Activated CD4-positive, alpha-beta T cell treated with anti-CD3 and anti-CD28 coated beads for 24 hours (primary cell): ENCODE measurements around the gene RAPGEF3.

Source experiments
- DNase-seq, 2 donors: peaks; one replicate each; pipeline ENCODE4 v3.0.0-alpha.2; 2020; ENCODE audit warnings: low read depth in 2 of 2

RAPGEF3 gene

DNA sequence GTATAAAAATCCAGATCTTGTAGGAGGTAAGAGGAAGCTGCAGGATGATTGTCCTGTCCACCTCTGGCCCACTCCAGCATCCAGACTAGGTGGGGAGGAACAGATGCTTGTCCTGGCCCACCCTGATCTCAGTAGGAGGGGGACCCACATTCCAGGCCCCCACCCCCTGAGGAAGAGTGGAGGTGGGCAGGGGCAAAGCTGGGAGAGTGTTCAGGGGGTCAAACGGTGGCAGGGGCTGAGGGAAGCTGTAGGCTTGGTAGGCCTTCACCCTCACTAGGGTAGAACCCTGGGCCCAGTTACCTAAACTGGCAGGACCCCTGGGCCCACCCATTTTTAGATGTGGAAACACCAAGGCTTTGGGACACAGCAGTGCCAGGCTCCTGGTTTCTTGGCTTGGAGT, 18.5 kb upstream of the RAPGEF3 start:
- no peak for DNase-seq

DNA sequence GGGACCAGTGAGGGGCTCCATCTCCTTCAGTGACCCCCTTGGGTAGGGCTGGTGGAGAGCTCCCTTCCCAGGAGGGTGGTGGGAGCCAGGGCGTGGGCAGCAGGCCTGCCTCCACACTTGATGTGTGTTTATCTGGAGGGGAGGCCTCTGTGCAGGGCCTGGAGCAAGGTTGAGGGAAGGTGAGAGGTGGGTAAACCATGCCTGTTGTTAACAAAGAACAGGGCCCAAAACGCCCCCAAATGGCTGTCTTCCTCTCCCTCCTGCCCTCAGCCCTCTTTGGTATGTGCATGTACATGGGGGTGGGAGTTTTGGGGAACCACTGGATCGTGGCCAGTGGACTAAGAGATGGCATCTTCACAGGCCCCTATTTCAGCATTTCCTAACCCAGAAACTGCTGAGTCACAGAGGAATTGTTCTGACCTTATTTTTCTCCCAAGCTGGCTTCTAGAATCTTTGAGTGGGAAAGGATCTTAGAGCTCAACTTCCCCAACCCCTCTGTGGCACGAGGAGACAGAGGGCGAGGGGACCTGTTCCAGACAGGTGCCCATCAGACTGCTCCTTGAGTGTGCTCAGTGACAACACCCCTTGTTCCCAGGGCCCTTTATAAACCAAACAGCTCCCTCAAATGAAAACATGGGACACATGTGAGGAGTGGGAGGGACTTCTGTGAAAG, 17.9 kb upstream of the RAPGEF3 start:
- DNase-seq: no peak

DNA sequence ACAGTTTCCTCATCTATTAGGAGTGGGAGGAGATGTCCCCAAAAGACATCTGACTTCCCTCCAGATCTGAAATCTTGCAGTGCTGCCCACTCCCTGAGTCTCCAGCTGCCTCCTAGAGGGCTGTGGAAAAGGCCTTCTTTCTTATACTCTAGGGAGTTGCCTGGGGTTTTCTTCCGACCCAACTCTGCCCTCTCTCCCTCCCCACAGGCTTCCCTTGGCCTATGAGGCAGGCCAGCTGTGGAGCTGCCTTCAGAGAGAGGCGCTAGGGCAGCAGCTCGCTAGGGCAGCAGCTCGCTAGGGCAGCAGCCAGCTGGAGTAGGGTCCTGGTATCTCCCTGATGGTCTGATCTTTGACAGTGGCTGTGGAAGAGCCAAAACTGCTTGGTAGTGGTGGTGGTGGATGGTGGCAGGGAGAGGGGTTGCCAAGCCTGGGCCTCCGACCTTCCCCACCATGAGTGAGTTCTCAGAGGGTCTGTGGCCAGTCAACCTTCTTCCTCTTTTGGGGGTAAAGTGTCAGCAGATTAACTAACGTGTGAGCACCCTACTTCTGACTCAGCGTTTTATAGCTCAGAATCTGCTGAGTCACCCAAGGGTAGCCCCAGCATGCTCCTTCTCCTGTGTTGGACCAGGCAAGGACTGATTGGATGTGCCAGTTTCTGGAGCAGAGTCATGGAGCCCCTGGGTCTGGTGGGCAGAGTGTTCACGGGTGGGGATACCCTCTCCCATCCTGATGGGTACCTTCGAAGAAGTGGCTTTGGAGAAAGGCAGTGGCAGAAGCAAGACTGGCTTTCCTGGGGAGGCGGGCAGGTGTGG, 16.6 kb upstream of the RAPGEF3 start:
- DNase-seq: no peak

DNA sequence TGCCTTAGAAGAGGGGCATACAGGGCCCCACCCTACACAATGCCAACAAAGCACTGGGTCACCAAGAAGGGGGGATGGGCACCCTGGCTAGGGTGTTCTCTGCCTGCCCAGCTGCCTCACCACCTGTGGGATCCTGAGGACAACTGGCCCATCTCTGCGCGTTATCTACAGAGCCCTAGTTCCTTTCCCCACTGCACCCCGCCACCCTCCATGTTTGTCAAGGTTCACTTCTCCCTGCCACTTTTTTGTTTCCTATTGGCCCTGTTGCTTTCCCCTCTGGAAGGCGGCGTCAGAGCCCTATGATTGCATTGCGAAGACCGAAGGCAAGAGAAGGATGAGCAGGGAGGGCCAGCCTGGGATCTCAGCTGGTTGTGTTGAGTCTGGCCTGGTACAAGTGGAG, 16.0 kb upstream of the RAPGEF3 start:
- DNase-seq: no peak

DNA sequence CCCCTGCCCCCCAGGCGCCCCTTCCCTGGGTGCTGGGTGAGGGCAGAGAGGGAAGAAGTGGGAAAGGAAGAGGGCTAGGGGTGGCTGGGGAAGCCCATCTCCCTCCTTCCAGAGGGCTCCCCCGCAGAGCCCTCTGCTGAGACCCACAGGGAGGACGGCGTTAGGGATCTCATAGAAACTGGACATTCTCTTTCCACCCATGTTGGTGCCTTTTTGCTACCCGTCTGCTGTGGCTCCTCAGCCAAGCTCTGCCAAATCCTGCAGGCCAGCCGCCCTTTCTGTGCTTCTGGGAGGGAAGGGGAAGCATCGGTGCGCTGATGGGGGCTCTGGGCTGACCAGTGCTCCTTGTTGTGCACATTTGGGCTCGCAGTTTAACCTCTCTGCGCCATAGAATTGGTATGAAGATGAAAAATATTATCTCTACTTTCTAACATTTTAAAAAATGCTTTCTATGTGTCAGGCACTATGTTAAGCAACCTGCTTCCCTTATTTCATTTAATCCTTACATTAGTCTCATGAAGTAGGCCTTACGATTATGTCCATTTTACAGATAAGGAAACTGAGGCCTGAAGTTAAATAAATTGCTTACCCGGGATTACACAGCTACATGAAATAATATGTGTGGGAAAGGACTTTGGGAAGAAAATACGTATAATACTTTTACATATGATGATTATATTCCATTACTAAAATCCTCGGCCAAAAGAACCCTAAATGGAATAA, 15.3 kb upstream of the RAPGEF3 start:
- no peak for DNase-seq

DNA sequence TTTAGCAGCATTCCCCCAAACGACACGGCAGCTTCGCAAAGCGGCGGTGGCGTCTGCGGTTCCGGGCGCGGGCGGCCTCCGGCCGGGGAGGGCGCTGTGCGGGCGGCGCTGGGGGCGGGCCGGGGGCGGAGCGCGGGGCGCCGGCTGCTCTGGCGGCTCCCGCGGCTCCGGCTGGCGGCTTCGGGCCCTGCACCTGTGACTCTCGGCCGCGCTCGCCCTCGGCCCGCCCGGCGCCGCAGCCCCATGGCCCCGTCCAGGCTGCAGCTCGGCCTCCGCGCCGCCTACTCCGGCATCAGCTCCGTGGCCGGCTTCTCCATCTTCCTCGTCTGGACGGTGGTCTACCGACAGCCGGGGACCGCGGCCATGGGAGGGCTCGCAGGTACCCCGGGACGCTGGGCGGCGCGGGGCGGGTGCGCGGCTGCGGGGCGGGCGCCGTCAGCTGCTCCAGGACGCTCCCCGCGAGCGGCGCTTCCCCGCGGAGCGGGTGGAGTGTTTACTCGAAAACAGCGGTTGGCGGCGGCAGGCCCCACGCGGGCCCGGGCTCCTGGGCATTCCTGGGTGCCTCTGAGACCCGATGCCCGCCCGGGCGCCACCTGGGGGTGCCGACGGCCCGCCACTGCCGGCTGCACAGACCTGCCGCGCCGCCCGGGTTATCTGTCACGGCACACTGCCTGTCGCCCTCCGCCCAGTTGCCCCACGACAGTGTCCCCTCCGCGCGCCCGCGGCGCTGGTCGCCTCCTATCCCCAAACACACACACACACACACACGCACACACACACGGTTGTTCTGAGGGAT, 14.6 kb upstream of the RAPGEF3 start, which contains the start of gene SLC48A1:
Gene SLC48A1 (plus strand): TSS at position 177 of the 796 bp plus-strand sequence. CDS start 67 bp downstream, at position 244.
- DNase-seq: peak; percentile 45 to 53

DNA sequence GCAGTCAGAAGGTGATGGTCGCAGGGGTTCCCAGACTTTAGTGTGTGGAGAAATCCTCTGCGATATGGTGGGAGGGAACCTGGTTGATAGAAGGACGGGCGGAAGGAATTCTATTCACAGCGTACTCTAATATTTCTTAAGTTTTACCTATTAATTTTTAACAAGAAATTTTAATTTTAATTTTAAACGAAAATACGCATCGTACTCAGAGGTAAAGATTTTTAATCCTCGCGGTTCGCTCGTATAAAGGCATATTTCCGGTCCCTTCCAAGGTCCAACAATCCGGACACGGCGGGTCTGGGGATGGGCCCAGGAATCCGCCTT, 14.0 kb upstream of the RAPGEF3 start:
- no peak for DNase-seq

DNA sequence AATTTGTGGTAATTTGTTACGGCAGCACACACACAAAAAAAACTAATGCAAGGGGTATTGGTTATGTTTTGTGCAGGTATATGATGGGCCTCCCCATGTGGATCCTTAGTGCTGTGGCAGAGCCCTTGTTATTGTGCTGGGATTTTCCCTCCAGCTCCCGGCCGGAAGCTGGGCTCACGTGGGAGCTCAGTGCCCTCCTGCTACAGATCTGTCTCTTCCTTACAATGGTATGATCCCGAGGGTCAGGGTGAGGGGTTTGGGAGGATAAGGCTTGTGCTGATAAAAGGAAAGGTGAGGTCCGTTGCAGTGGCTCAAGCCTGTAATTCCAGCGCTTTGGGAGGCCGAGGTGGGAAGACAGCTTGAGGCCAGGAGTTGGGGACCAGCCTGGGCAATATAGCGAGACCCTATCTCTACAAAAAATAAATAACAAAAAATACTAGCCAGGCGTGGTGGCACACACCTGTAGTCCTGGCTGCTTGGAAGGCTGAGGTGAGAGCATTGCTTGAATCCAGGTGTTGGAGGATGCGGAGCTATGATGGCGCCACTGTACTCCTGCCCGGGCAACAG, 13.5 kb upstream of the RAPGEF3 start:
- DNase-seq: no peak

DNA sequence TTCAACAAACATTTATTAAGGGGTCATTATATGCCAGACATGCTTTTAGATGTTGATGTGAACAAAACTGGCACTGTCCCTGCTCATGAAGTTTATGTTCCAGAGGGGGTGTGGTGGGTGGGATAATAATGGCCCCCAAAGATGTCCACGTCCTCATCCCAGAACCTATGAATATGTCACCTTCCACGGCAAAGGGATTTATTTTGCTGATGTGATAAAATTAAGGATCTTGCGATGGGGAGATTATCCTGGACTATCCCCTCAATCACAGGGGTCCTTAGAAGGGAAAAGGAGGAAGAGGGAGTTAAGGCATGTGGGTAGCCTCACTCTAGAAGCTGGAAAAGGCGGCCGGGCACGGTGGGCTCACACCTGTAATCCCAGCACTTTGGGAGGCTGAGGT, 12.6 kb upstream of the RAPGEF3 start:
- no peak for DNase-seq

DNA sequence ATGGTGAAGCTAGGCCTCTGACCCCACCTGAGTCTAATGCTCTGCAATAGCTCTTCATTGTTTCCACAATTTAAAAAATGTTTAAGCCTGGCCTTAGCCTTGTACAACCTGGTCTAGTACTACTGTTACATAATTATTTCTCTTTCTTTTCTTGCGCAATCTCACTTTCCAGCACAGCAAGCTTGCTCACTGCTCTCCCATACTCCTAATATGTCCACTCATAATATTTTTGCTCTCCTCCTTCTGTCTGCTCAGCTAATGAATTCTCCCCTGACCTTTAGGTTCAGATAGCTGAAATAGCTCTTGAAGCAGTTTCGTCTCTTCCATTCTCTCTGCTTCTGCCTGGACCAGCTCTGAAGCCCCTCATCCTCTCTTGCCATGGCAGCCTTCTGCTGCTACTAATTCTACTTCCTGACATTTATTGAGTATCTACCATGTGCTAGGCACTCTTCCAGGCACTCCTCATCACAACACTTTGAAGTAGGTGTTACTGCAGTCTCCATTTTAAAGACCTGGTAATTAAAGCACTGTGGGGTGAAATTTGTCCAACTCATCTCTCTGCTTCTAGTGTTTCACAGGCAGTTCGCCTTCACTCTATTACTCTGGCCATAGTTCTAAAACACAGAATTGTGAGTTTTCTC, 11.5 kb upstream of the RAPGEF3 start:
- DNase-seq: no peak

DNA sequence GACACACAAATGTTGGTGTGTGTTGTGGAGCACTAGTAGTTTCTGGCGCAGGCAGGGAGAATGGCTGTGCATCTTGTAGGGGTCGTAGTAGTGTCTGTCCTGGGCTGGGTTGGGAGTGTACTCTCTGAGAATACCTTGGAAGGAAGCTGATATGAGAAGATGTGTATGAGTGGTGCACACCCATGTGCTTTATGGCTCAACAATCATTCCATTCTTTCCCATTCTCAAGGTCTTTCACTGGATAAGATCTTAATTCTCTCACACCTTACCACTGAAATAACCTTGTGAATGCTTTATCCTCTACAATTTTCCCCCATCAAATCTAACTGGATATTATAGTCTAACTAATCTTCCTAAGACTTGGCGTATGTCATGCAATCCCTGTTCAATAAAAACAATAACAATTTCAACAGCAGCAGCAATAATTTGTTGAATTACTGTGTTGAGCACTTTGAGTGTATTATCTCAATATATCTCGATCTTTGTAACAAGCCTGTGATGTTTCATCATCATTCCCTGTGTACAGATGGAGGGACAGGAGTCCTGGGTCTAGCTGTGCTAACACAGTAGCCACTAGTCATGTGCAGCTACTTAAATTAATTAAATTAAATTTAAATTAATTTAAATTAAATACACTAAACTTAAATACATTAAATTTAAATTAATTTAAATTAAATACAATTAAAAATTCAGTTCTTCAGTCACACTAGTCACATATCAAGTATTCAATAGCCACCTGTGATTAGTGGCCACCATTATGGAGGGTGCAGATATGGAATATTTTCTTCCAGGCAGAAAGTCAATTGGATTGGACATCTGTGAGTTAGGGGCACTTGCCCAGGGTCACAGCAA, 10.8 kb upstream of the RAPGEF3 start:
- DNase-seq: no peak

DNA sequence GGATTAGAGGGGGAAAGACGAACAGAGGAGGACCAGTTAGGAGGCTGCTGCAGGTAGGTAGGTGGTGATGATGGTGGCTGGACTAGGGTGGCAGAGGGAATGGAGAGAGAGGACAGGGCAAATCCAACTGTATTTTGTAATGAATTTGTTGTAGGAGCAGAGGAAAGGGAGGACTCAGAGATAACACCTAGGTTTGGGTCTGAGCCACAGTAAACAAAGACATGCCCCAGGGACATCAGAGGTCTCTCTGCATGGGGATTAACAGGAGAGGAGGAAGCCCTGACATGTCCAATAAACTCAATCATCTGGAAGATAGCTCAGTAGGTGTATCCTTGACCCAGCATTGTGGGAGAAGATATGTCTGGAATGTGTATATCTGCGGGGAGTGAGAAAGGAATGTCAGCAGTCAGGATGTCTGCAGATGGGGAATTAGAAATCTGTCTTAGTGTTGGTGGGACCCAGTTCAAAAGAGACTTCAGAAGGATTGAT, 9.7 kb upstream of the RAPGEF3 start:
- DNase-seq: no peak

DNA sequence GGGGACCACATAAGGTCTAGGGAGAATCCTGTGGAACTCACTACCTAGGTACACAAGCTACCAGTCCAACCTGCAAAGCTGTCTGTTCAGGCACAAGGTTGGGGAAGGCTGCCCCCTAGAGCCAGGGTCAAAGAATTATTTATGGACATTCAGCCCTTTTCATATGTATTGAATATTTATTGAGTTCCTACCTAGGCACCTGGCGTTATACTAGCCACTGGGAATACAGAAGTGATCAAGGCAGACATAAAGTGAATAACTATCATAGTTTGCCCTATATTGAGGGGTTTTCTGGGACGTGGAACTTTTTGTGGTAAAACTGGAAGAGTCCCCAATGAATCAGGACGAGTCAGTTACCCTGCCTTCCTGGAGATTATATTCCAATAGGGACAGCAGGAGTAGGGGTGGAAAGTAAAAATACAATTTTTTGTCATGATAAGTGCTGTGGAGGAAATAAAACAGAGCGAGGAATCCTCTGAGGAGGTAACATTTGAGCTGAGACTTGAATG, 8.6 kb upstream of the RAPGEF3 start:
- DNase-seq: peak; percentile 64 to 66

DNA sequence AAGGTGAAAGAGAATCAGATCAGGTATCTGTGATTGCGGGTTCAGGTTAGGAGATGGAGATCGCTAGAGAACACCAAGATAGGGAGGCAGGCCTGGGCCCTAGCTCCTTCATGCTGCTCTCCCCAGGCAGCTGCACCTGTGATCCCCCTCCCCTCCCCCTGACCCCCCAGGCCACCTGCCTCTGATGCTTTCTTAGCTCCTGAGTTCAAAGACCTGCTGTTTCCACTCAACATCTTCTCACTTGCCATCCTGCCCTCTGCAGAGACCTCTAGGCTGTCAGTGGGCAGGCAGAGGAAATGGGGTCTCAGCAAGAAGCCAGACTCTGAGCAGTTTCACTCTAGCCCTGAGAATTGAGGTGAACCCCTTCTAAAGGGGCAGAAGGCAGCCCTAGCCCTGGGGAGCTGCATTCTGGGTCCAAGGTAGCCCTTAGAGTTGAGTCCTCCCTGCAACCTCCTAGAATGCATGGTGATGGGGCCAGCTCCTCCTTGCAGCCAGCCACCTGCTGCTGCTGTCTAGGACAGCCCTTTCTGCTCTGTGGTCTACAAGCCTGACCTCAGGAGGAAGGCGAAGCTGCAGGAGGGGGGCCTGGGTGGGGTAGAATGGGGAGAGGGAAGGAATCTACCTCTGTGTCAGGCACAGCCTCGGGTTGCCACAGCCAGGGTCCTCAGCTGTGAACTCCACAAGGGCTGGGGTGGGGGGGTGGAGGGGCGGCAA, 8.0 kb upstream of the RAPGEF3 start:
- DNase-seq: no peak

DNA sequence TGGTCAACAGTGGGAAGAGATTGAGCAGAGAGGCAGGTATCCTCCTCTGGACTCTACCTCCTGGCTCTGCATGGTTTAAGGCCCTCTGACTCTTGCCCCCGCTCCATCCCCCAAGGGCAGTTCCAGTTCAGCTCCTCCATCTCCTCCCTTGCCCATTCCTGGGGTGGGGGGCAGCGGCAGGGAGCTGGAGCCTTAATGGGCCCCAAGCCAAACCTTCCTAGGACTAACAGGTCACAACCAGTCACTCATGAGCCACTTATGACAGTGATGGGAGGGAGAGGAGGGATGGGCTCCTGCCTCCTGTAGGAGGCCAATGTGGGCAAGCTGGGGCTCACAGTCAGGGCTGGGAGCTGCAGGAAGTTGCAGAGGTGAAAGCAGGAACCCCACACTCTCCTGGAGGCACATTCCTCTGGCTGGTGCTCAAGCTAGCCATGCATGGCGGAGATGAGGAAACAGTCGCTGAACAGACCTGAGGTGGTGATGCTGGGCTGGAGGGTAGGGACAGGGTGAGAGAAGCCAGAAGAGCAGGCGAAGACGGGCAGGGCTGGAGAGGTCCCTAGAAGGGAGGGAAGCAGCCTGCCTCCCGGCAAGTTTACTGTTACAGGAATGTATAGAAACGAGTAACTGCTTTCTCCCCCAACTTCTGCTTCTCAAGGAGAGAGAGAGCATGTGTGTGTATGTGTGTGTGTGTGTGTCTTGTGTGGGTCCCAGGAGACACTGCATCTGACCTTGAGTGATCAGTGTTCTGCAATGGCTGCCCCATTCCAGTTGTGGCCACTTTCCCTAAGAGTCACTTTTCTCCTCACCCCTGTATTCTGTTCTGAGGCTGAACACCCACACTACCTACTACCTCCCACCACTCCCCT, 5.0 kb upstream of the RAPGEF3 start:
- no peak for DNase-seq

DNA sequence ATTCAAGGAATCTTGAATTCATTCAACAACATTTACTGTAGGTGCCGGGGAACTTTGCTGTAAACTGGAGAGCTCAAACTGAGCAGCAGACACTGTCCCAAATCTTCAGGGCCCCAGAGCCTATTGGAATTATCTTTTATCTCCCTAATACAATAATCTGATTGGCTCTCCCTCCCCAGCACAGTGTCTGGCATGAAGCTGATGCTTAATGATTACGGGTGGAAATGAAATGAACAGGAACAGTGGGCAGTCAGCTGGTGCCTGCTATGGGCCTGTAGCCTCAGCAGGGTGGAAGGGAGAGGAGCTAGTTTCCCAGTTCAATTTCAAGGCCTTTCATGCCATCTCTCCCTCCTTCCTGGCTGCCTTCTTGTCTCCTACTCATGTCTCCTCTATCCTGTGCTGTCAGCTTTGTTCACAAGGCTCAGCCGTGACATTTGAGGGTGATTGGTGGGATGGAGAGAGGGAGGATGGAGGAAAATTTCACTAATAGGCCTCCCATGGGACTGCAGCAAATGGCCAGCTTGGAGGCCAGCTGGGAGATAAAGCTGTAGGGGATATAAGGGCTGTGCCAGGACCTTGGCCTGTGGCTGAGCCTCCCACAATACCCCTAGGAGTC, 4.3 kb upstream of the RAPGEF3 start:
- no peak for DNase-seq

DNA sequence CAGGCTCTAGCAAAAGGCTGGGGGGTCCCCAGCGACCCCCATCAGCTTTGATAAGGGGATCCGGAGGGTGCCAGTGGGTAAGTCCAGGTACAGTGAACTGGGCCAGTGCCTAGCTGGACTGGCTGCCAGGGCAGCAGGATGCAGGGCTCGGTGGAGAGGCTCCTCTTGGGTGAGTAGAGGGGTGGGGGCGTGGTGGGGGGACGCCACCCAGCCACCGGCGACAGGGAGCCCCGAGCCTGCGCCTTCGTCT, 171 bp downstream of the RAPGEF3 start:
- DNase-seq: no peak
